HEK293 (cell line): ENCODE measurements around the gene OAF.

Source experiments
- IKZF3 ChIP-seq: fragments of 450-650 bp; IDR thresholded peaks from 2 replicates; pipeline ENCODE4 v1.5.0; 2018; ENCODE audit warnings: missing biosample characterization, mild to moderate bottlenecking, missing genetic modification characterization, moderate library complexity
- RBAK ChIP-seq: fragments of 450-650 bp; formaldehyde crosslinking; IDR thresholded peaks from 2 replicates; pipeline ENCODE4 v1.5.1; 2016; ENCODE audit warnings: missing biosample characterization, missing genetic modification characterization
- TCF7L2 ChIP-seq: IDR thresholded peaks from 2 replicates; pipeline ENCODE4 v1.6.1; 2011; ENCODE audit warnings: low read depth, mild to moderate bottlenecking, inconsistent platforms, low read length, moderate library complexity, borderline replicate concordance
- ZBTB8A ChIP-seq: fragments of 450-650 bp; formaldehyde crosslinking; IDR thresholded peaks from 2 replicates; pipeline ENCODE4 v1.5.1; 2016; ENCODE audit warnings: missing biosample characterization, missing genetic modification characterization
- ZNF501 ChIP-seq: fragments of 450-650 bp; formaldehyde crosslinking; IDR thresholded peaks from 2 replicates; pipeline ENCODE4 v1.5.1; 2016; ENCODE audit warnings: missing biosample characterization, missing genetic modification characterization
- ZNF76 ChIP-seq: fragments of 450-650 bp; formaldehyde crosslinking; IDR thresholded peaks from 2 replicates; pipeline ENCODE4; 2016; ENCODE audit warnings: low read depth, missing biosample characterization, missing genetic modification characterization, borderline replicate concordance
- TF ChIP-seq, protein P1 (sequence below): fragments of 450-650 bp; formaldehyde crosslinking; IDR thresholded peaks from 2 replicates; pipeline ENCODE4 v1.5.1; 2016; ENCODE audit warnings: missing biosample characterization, missing genetic modification characterization
- TF ChIP-seq, protein P2 (sequence below): fragments of 450-650 bp; formaldehyde crosslinking; IDR thresholded peaks from 2 replicates; pipeline ENCODE4 v1.5.1; 2016; ENCODE audit warnings: missing biosample characterization, missing genetic modification characterization
- TF ChIP-seq, protein P3 (sequence below): fragments of 450-650 bp; formaldehyde crosslinking; IDR thresholded peaks from 2 replicates; pipeline ENCODE4 v1.5.1; 2016; ENCODE audit warnings: missing biosample characterization, missing genetic modification characterization

DNA sequence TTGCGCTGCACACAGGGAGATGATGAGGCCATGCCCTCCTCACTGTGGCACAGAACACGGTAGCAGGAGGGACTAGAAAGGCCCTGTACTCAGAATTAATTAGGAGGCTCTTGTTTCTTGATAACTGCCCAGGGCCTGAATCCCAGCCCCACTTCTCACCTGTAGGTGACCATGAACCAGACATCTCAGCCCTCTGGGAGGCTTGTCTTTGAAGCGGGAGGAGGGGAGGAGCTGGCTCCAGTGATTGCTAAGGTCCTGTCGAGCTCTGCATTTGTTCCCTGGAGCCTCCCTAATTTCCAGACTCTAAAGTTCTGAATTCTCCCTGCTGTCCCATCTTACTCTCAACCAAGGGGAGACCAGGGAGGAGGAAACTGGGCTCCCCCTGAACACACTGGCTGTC, 19.8 kb upstream of the OAF start:
- TF ChIP-seq ZNF501 (tag by site-specific recombination) (no peak), ZBTB8A (tag by site-specific recombination) (no peak), TCF7L2 (no peak), IKZF3 (no peak), RBAK (no peak), ZNF76 (no peak)
- TF ChIP-seq, protein P1, sequence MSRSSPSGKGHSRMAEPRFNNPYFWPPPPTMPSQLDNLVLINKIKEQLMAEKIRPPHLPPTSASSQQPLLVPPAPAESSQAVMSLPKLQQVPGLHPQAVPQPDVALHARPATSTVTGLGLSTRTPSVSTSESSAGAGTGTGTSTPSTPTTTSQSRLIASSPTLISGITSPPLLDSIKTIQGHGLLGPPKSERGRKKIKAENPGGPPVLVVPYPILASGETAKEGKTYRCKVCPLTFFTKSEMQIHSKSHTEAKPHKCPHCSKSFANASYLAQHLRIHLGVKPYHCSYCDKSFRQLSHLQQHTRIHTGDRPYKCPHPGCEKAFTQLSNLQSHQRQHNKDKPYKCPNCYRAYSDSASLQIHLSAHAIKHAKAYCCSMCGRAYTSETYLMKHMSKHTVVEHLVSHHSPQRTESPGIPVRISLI, result no peak
- TF ChIP-seq, protein P2, sequence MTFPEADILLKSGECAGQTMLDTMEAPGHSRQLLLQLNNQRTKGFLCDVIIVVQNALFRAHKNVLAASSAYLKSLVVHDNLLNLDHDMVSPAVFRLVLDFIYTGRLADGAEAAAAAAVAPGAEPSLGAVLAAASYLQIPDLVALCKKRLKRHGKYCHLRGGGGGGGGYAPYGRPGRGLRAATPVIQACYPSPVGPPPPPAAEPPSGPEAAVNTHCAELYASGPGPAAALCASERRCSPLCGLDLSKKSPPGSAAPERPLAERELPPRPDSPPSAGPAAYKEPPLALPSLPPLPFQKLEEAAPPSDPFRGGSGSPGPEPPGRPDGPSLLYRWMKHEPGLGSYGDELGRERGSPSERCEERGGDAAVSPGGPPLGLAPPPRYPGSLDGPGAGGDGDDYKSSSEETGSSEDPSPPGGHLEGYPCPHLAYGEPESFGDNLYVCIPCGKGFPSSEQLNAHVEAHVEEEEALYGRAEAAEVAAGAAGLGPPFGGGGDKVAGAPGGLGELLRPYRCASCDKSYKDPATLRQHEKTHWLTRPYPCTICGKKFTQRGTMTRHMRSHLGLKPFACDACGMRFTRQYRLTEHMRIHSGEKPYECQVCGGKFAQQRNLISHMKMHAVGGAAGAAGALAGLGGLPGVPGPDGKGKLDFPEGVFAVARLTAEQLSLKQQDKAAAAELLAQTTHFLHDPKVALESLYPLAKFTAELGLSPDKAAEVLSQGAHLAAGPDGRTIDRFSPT (tag by site-specific recombination), result no peak
- TF ChIP-seq, protein P3, sequence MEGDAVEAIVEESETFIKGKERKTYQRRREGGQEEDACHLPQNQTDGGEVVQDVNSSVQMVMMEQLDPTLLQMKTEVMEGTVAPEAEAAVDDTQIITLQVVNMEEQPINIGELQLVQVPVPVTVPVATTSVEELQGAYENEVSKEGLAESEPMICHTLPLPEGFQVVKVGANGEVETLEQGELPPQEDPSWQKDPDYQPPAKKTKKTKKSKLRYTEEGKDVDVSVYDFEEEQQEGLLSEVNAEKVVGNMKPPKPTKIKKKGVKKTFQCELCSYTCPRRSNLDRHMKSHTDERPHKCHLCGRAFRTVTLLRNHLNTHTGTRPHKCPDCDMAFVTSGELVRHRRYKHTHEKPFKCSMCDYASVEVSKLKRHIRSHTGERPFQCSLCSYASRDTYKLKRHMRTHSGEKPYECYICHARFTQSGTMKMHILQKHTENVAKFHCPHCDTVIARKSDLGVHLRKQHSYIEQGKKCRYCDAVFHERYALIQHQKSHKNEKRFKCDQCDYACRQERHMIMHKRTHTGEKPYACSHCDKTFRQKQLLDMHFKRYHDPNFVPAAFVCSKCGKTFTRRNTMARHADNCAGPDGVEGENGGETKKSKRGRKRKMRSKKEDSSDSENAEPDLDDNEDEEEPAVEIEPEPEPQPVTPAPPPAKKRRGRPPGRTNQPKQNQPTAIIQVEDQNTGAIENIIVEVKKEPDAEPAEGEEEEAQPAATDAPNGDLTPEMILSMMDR (tag by site-specific recombination), result no peak
